K562 (cell line): ENCODE measurements around the gene BRICD5. TPM values are rescaled to one million over a fixed set of nuclear protein-coding genes. Genes with fewer than 3 reads are reported as not detected.

ENCODE experiments used
- CCAR2 ChIP-seq: fragments of 200-400 bp; formaldehyde crosslinking; IDR thresholded peaks from 2 replicates; pipeline ENCODE4 v1.6.1; 2017; ENCODE audit warnings: mild to moderate bottlenecking, low read depth, low read length
- HEY1 ChIP-seq: fragments of 250-450 bp; sonication (Bioruptor Pico); IDR thresholded peaks from 2 replicates; pipeline ENCODE4 v1.5.0; 2020; ENCODE audit warnings: mild to moderate bottlenecking, moderate library complexity, borderline replicate concordance
- ILK ChIP-seq: fragments of 450-650 bp; IDR thresholded peaks from 2 replicates; pipeline ENCODE4 v1.6.1; 2016; ENCODE audit warnings: missing genetic modification characterization, low read depth, mild to moderate bottlenecking, missing compliant biosample characterization, moderate library complexity, borderline replicate concordance
- LEF1 ChIP-seq: fragments of 450-650 bp; IDR thresholded peaks from 2 replicates; pipeline ENCODE4 v1.6.1; 2016; ENCODE audit warnings: mild to moderate bottlenecking
- MCM2 ChIP-seq: fragments of 450-650 bp; IDR thresholded peaks from 2 replicates; pipeline ENCODE4 v1.6.1; 2017; ENCODE audit warnings: low read depth, mild to moderate bottlenecking
- NFE2L1 ChIP-seq: fragments of 450-650 bp; IDR thresholded peaks from 2 replicates; pipeline ENCODE4 v1.6.1; 2016; ENCODE audit warnings: missing genetic modification characterization, low read depth, mild to moderate bottlenecking, missing compliant biosample characterization, moderate library complexity, borderline replicate concordance
- NONO ChIP-seq, 2 experiments: fragments of 200-400 bp in 1 of 2; fragments of 450-650 bp in 1 of 2; formaldehyde crosslinking in 1 of 2; IDR thresholded peaks; 2 replicates each; pipeline ENCODE4 v1.6.1; 2017; ENCODE audit warnings: low read depth in 2 of 2, mild to moderate bottlenecking in 2 of 2, moderate library complexity in 2 of 2, low read length in 1 of 2
- NR2C2 ChIP-seq, 2 experiments: fragments of 200-800 bp in 1 of 2; sonication (Bioruptor generic) in 1 of 2; sonication (generic) in 1 of 2; formaldehyde crosslinking in 1 of 2; IDR thresholded peaks; 2 replicates each; pipeline versions ENCODE4 v1.6.1 to v1.8.0; 2016 to 2022; ENCODE audit warnings: mild to moderate bottlenecking in 1 of 2, missing compliant biosample characterization in 1 of 2, missing genetic modification characterization in 1 of 2, missing genetic modification reagents in 1 of 2
- PCBP1 ChIP-seq: fragments of 200-400 bp; formaldehyde crosslinking; IDR thresholded peaks from 2 replicates; pipeline ENCODE4 v1.6.1; 2018; ENCODE audit warnings: mild to moderate bottlenecking, low read depth, low read length; ENCODE audit not compliant: poor library complexity, severe bottlenecking
- STAT5A ChIP-seq: IDR thresholded peaks from 2 replicates; pipeline ENCODE4 v1.6.1; 2012; ENCODE audit warnings: low read length, inconsistent platforms, borderline replicate concordance
- U2AF1 ChIP-seq: fragments of 200-400 bp; formaldehyde crosslinking; optimal IDR thresholded peaks from 2 replicates; pipeline ENCODE3; 2017; ENCODE audit warnings: mild to moderate bottlenecking, low read depth, low read length, moderate library complexity
- polyA plus RNA-seq, 8 experiments: library from polyadenylated mRNA; depleted of rRNA in 4 of 8; stranded (reverse) in 5 of 8; unstranded in 3 of 8; fragments of >200 nt; fragmentation: Nextera tagmentation in 2 of 8; fragmentation: Illumina TruSeq in 1 of 8; extraction: Ambion mirVana in 2 of 8; extraction: Trizol in 1 of 8; gene quantifications; 2 replicates each; pipeline versions ENCODE4 v1.2.1 to v1.2.3, GENCODE V29; 2011 to 2014; ENCODE audit warnings: inconsistent platforms in 1 of 8, missing spikeins in 1 of 8
- total RNA-seq, 7 experiments: library from RNA; depleted of rRNA in 6 of 7; stranded (reverse); fragments of >200 nt in 6 of 7; fragmentation: Illumina TruSeq in 2 of 7; extraction: Trizol in 2 of 7; gene quantifications; 2 replicates each; pipeline versions ENCODE4 v1.2.1 to v1.2.3, GENCODE V29; 2011 to 2021; ENCODE audit warnings: low replicate concordance in 1 of 7
- TF ChIP-seq, protein P1 (sequence below): sonication (generic); formaldehyde crosslinking; IDR thresholded peaks from 2 replicates; pipeline ENCODE4 v1.8.1; 2022; ENCODE audit warnings: missing genetic modification reagents
- TF ChIP-seq, protein P2 (sequence below): sonication (generic); formaldehyde crosslinking; IDR thresholded peaks from 2 replicates; pipeline ENCODE4 v1.8.0; 2023; ENCODE audit warnings: mild to moderate bottlenecking, missing genetic modification reagents
- TF ChIP-seq, protein P3 (sequence below): fragments of 450-650 bp; formaldehyde crosslinking; conservative IDR thresholded peaks from 2 replicates; pipeline ENCODE4 v1.4.0; 2022; ENCODE audit warnings: mild to moderate bottlenecking, missing genetic modification characterization
- TF ChIP-seq, protein P4 (sequence below): fragments of 450-650 bp; IDR thresholded peaks from 2 replicates; pipeline ENCODE4 v1.6.1; 2014; ENCODE audit warnings: low read depth, mild to moderate bottlenecking, moderate library complexity, borderline replicate concordance

BRICD5 gene
- total and polyA plus RNA-seq, 9 of the 15 experiments (the other 6 are each of a cell fraction or from before 2014, with no cell fraction given): 0.24 to 15.1 (median 2.4) TPM; not detected in 1

DNA sequence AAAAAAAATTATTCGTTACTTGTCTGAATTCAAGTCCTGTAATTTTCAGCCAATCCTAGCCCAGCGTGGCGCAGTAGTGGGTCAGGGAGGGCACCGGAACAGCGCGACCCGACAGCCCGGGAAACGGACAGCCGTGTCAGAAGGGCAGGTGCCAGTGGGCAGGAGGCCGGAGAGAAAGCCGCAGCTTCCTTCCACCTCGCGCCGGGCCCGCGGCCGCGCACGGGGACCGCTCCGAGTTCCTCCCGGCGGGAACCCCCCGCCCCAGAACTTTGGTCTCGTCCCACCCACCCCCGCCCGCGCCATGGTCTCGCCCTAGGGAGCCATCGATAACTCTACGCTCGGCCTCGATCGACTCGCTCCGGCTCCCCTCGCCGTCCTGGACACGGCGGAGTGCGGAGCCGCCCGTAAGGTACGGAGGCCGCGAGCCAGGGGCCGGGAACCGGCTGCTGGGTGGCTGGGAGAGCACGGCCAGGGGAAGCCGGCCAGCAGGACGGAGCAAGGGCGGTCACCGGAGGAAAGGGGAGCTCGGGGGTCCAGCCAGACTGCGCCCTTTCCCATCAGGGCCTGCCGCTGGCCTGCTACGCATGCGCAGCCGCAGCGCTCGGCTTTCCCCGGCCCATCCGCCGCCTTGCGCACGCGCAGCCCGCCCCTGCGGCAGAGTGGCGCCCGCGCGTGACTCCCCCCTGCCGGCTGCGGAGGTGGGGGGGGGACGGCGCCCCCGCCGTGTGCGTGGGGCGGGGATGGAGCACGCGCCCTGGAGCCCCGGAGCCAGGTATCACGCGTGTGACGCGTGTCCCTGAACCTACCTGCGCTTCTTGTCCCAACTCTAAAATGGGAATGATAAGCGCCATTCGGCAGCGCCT lies 5.3 kb downstream of the BRICD5 start, which contains the start of gene MLST8 (continued):
- TF ChIP-seq, protein P1, sequence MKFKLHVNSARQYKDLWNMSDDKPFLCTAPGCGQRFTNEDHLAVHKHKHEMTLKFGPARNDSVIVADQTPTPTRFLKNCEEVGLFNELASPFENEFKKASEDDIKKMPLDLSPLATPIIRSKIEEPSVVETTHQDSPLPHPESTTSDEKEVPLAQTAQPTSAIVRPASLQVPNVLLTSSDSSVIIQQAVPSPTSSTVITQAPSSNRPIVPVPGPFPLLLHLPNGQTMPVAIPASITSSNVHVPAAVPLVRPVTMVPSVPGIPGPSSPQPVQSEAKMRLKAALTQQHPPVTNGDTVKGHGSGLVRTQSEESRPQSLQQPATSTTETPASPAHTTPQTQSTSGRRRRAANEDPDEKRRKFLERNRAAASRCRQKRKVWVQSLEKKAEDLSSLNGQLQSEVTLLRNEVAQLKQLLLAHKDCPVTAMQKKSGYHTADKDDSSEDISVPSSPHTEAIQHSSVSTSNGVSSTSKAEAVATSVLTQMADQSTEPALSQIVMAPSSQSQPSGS (CRISPR knock-in tag): no peak
- peak; percentile 92 for TF ChIP-seq PCBP1
- no peak for TF ChIP-seq NFE2L1 (tag)
- TF ChIP-seq NONO (IDR thresholded peaks at IDR 0.05; ENCODE audit: low read depth in 2 of 2, low read length in 1 of 2): peak; percentile 65 to 98; a peak in 3 of 4 replicates
- no peak for TF ChIP-seq CCAR2
- no peak for TF ChIP-seq NR2C2 (CRISPR knock-in tag; IDR thresholded peaks at IDR 0.05)
- no peak for TF ChIP-seq NR2C2 (tag; IDR thresholded peaks at IDR 0.05)
- TF ChIP-seq MCM2: no peak
- TF ChIP-seq, protein P2, sequence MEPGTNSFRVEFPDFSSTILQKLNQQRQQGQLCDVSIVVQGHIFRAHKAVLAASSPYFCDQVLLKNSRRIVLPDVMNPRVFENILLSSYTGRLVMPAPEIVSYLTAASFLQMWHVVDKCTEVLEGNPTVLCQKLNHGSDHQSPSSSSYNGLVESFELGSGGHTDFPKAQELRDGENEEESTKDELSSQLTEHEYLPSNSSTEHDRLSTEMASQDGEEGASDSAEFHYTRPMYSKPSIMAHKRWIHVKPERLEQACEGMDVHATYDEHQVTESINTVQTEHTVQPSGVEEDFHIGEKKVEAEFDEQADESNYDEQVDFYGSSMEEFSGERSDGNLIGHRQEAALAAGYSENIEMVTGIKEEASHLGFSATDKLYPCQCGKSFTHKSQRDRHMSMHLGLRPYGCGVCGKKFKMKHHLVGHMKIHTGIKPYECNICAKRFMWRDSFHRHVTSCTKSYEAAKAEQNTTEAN (CRISPR knock-in tag): peak; percentile 63; the same call in 1 of the 2 replicates
- TF ChIP-seq LEF1: no peak
- TF ChIP-seq ILK: no peak
- TF ChIP-seq, protein P3, sequence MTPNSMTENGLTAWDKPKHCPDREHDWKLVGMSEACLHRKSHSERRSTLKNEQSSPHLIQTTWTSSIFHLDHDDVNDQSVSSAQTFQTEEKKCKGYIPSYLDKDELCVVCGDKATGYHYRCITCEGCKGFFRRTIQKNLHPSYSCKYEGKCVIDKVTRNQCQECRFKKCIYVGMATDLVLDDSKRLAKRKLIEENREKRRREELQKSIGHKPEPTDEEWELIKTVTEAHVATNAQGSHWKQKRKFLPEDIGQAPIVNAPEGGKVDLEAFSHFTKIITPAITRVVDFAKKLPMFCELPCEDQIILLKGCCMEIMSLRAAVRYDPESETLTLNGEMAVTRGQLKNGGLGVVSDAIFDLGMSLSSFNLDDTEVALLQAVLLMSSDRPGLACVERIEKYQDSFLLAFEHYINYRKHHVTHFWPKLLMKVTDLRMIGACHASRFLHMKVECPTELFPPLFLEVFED: no peak
- TF ChIP-seq HEY1 (CRISPR knock-in tag): no peak
- no peak for TF ChIP-seq STAT5A
- TF ChIP-seq, protein P4, sequence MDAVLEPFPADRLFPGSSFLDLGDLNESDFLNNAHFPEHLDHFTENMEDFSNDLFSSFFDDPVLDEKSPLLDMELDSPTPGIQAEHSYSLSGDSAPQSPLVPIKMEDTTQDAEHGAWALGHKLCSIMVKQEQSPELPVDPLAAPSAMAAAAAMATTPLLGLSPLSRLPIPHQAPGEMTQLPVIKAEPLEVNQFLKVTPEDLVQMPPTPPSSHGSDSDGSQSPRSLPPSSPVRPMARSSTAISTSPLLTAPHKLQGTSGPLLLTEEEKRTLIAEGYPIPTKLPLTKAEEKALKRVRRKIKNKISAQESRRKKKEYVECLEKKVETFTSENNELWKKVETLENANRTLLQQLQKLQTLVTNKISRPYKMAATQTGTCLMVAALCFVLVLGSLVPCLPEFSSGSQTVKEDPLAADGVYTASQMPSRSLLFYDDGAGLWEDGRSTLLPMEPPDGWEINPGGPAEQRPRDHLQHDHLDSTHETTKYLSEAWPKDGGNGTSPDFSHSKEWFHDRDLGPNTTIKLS: peak; percentile 84
- peak; percentile 53 for TF ChIP-seq U2AF1
